PC-9 (cell line): ENCODE data around the gene REEP6. TPM values are rescaled to one million over a fixed set of nuclear protein-coding genes. Genes with fewer than 3 reads are reported as not detected.

Source experiments
- BruUV-seq: library from RNA; stranded (reverse); fragments of 400-500 nt; replicated peaks from 2 replicates; lab custom pipeline; 2021; lab: Mats Ljungman, UMichigan
- CTCF ChIA-PET: fragments of 300-600 bp; sonication (Branson Sonifier 250); formaldehyde crosslinking; loops from one replicate; lab custom pipeline; 2022; ENCODE audit warnings: antibody characterized with exemption; lab: Charles Lee
- POLR2A ChIA-PET: fragments of 300-600 bp; sonication (Branson Sonifier 250); formaldehyde crosslinking; loops from one replicate; lab custom pipeline; 2022; ENCODE audit warnings: antibody characterized with exemption; ENCODE audit not compliant: unreplicated experiment; lab: Charles Lee
- DNase-seq, 2 experiments: peaks; one replicate each; pipeline versions ENCODE4 v3.0.0 to v3.0.0-alpha.2; 2015 to 2022; ENCODE audit warnings: mixed read lengths in 1 of 2
- H2AFZ ChIP-seq: fragments of 200-600 bp; sonication (generic); 2 replicates; pipeline ENCODE4 v1.8.1; 2017; ENCODE audit warnings: antibody characterized with exemption
- H3F3A ChIP-seq: fragments of 200-600 bp; sonication (generic); 2 replicates; pipeline ENCODE4 v1.8.1; 2017; ENCODE audit warnings: antibody characterized with exemption, mild to moderate bottlenecking, low read depth; ENCODE audit not compliant: insufficient read depth
- H3K27ac ChIP-seq: fragments of 200-600 bp; sonication (generic); 2 replicates; pipeline ENCODE4 v1.6.1; 2016; ENCODE audit warnings: mixed run types
- H3K27me3 ChIP-seq: fragments of 200-600 bp; sonication (generic); 2 replicates; pipeline ENCODE4 v1.6.1; 2016; ENCODE audit warnings: low read depth, mixed run types; ENCODE audit not compliant: insufficient read depth
- H3K36me3 ChIP-seq: fragments of 200-600 bp; sonication (generic); 2 replicates; pipeline ENCODE4 v1.6.1; 2016; ENCODE audit warnings: low read depth, mixed run types
- H3K4me1 ChIP-seq: fragments of 200-600 bp; sonication (generic); replicated peaks from 2 replicates; pipeline ENCODE4 v1.6.1; 2016; ENCODE audit warnings: mixed run types; ENCODE audit not compliant: insufficient read depth
- H3K4me2 ChIP-seq: fragments of 200-600 bp; sonication (generic); 2 replicates; pipeline ENCODE4 v1.6.1; 2017; ENCODE audit warnings: mixed run types
- H3K4me3 ChIP-seq: fragments of 200-600 bp; sonication (generic); 2 replicates; pipeline ENCODE4 v1.6.1; 2016; ENCODE audit warnings: mixed run types
- H3K79me2 ChIP-seq: fragments of 200-600 bp; sonication (generic); 2 replicates; pipeline ENCODE4 v1.6.1; 2017; ENCODE audit warnings: low read depth, mixed run types
- H3K9me2 ChIP-seq: fragments of 200-600 bp; sonication (generic); 2 replicates; pipeline ENCODE4 v1.8.1; 2017; ENCODE audit warnings: mild to moderate bottlenecking; ENCODE audit not compliant: insufficient read depth
- H3K9me3 ChIP-seq: fragments of 200-600 bp; sonication (generic); 2 replicates; pipeline ENCODE4 v1.8.1; 2016; ENCODE audit warnings: low read depth; ENCODE audit not compliant: insufficient read depth
- H4K20me1 ChIP-seq: fragments of 200-600 bp; sonication (generic); 2 replicates; pipeline ENCODE4 v1.8.1; 2017; ENCODE audit not compliant: insufficient read depth
- EZH2 ChIP-seq: fragments of 200-600 bp; sonication (generic); IDR thresholded peaks from 2 replicates; pipeline ENCODE4 v1.8.0; 2017; ENCODE audit warnings: antibody characterized with exemption, low read depth
- intact Hi-C: fragments of 100-400 bp; cut with micrococcal nuclease; formaldehyde crosslinking; loops from one replicate; pipeline ENCODE4 v1.10.0; 2022; ENCODE audit not compliant: unreplicated experiment
- total RNA-seq: library from RNA; stranded (reverse); gene quantifications from 2 replicates; pipeline ENCODE4 v1.2.3, GENCODE V29; 2021
- TF ChIP-seq, protein P1 (sequence below): fragments of 200-600 bp; sonication (generic); conservative IDR thresholded peaks from 2 replicates; pipeline ENCODE4 v1.6.1; 2017; ENCODE audit warnings: mixed run types, antibody characterized with exemption, mild to moderate bottlenecking, moderate library complexity

REEP6 gene
- total RNA-seq, 1 experiment from 2014 or later, result 39.5 TPM

DNA sequence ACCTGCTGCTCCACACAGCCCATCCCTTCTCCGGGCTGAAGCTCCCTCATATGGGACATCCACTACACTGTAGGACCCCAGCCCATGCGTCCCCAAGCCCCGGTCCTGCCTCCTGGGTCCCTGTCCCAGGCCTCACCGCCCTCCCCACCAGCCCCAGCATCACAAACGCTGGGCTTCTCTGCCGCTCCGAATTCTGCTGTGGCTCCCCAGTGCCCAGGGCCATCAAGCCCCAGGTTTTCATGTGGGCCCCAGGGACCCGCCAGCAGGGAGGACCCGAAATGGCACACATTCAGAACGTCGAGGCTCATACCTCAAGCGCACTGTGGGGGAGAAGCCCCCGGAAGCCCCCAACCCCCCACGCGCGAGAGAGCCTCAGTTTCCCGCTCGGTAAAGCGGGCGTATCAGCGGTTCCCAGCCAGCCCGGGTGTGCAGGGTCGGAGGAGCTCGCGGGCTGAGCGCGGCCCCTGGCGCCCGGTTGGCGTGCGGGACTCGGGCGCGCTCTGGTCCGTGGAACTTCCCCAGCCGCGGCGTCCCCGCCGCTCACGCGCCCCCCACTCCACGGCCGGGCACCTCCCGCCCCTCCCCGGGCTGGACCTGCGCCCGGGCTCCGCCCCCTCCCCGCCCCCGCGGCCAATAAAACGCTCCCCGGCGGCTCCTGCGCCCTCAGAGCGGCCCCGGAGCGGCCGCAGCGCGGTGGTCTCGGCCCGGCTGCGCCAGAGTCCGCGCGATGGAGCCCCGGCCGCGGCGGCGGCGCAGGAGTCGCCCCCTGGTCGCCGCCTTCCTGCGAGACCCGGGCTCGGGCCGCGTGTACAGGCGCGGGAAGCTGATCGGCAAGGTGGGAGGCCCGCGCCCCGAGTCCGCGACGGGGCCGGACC lies 32.7 kb downstream of the REEP6 start, which contains the start of gene PLK5:
Gene PLK5 (plus strand): TSS at position 666 of the 875 bp plus-strand sequence. CDS start 2,920 bp downstream, outside the sequence.
- no peaks in the 10 kb centered on the region for H3K4me1 ChIP-seq
- BruUV-seq, result no TSS peak
- no peaks in the 10 kb centered on the region for H3F3A ChIP-seq
- H3K36me3 ChIP-seq, result no peaks in the 10 kb centered on the region
- no peaks in the 10 kb centered on the region for H3K9me3 ChIP-seq
- H3K4me3 ChIP-seq, result no peak within 1 kb of the TSS
- no peaks in the 10 kb centered on the region for H3K9me2 ChIP-seq
- TF ChIP-seq, protein P1, sequence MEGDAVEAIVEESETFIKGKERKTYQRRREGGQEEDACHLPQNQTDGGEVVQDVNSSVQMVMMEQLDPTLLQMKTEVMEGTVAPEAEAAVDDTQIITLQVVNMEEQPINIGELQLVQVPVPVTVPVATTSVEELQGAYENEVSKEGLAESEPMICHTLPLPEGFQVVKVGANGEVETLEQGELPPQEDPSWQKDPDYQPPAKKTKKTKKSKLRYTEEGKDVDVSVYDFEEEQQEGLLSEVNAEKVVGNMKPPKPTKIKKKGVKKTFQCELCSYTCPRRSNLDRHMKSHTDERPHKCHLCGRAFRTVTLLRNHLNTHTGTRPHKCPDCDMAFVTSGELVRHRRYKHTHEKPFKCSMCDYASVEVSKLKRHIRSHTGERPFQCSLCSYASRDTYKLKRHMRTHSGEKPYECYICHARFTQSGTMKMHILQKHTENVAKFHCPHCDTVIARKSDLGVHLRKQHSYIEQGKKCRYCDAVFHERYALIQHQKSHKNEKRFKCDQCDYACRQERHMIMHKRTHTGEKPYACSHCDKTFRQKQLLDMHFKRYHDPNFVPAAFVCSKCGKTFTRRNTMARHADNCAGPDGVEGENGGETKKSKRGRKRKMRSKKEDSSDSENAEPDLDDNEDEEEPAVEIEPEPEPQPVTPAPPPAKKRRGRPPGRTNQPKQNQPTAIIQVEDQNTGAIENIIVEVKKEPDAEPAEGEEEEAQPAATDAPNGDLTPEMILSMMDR, result no peak
- TF ChIP-seq EZH2, result no peak
- no peak for DNase-seq
- H4K20me1 ChIP-seq, result no peaks in the 10 kb centered on the region
- CTCF ChIA-PET, result no interaction called here
- H2AFZ ChIP-seq, result no peak within 1 kb of the TSS
- no peaks in the 10 kb centered on the region for H3K27me3 ChIP-seq
- intact Hi-C loops, result no loop called here
- no peak within 1 kb of the TSS for H3K4me2 ChIP-seq
- H3K27ac ChIP-seq, result no peak within 1 kb of the TSS
- POLR2A ChIA-PET, result no interaction called here
- H3K79me2 ChIP-seq, result no peaks in the 10 kb centered on the region

DNA sequence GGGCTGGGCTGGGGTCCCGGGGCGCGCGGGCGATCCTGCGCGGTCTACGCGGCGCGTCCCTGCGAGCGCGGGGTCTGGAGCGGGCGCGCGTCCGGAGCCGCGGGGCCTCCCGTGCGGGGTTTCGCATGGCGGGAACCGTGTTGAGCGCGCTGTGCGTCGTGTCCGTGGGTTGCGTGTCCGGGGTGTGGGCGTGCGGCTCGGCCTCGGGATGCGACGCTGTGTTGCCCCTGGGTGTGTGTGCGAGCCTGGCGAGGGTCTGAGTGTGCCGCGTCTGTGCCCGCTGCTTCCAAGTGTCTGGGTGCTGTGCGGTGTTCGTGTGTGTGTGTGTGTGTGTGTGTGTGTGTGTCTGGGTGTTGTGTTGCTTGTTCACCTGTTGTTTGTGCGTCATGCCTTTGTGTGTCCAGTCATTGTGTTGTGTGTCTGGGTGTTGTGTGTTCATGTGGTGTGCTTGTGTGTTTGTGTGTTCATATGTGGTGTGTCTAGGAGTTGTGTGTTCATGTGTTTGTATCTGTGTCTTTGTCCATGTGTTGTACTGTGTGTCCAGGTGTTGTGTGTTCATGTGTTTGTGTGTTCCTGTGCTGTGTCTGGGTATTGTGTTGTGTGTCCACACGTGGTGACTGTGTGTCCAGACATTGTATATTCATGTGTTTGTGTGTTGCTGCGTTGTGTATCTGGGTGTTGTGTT lies 33.4 kb downstream of the REEP6 start:
- Histone ChIP-seq H2AFZ (no peak overlapping the region), H3F3A (no peaks in the 10 kb centered on the region), H3K4me2 (no peak overlapping the region), H3K9me2 (no peaks in the 10 kb centered on the region), H3K36me3 (no peaks in the 10 kb centered on the region), H3K79me2 (no peaks in the 10 kb centered on the region), H3K4me3 (no peak overlapping the region), H3K4me1 (no peaks in the 10 kb centered on the region), H4K20me1 (no peaks in the 10 kb centered on the region), H3K9me3 (no peaks in the 10 kb centered on the region), H3K27ac (no peak overlapping the region), H3K27me3 (no peaks in the 10 kb centered on the region)
- ChIA-PET POLR2A (no interaction called here), CTCF (no interaction called here)
- TF ChIP-seq, protein P1, result no peak
- no peak for TF ChIP-seq EZH2
- intact Hi-C loops, result no loop called here
- BruUV-seq, result no TSS peak
- DNase-seq, result no peak

DNA sequence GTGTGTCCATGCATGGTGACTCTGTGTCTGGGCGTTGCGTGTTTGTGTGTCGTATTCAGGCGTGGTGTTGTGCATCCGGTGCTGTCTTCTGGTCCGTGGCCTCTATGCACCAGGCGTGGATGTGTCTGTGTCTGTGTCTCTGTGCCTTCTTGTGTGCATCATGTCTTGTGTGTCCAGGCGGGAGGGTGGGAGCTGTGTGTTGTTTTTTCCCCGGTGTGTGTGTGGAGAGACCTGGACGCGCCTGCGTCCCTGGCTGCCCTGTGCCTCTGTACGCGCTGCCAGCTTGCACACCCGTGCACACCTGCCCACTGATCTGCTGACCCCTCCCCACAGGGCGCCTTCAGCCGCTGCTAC lies 34.0 kb downstream of the REEP6 start:
- Histone ChIP-seq H3K27me3 (0 out of 2 replicates have a peak, but pooled peaks cover 5% of the 10 kb centered on the region), H3K4me3 (no peak overlapping the region), H3K27ac (no peak overlapping the region), H3K4me2 (no peak overlapping the region), H3K9me3 (no peaks in the 10 kb centered on the region), H4K20me1 (no peaks in the 10 kb centered on the region), H3K79me2 (no peaks in the 10 kb centered on the region), H3K4me1 (no peaks in the 10 kb centered on the region), H3K36me3 (no peaks in the 10 kb centered on the region), H3K9me2 (no peaks in the 10 kb centered on the region), H3F3A (no peaks in the 10 kb centered on the region), H2AFZ (no peak overlapping the region)
- no peak for TF ChIP-seq EZH2
- TF ChIP-seq, protein P1, result no peak
- BruUV-seq, result no TSS peak
- no peak for DNase-seq
- ChIA-PET POLR2A (no interaction called here), CTCF (no interaction called here)
- intact Hi-C loops, result no loop called here
